Neural cell (in vitro differentiated cells): ENCODE data around the gene XPNPEP3. TPM values are rescaled to one million over a fixed set of nuclear protein-coding genes. Genes with fewer than 3 reads are reported as not detected.

Experiments used
- H2AFZ ChIP-seq: fragments of 200-600, 300-800 bp; sonication (generic), shearing (Covaris generic); 2 replicates; pipeline ENCODE4 v1.6.0; 2014; ENCODE audit warnings: low read depth, mild to moderate bottlenecking, antibody characterized with exemption, low read length, moderate library complexity
- H3F3A ChIP-seq: fragments of 200-600 bp; shearing (Covaris generic); 2 replicates; pipeline ENCODE4 v1.6.1; 2016; ENCODE audit warnings: mild to moderate bottlenecking, moderate library complexity, mixed read lengths, antibody characterized with exemption, low read length; ENCODE audit not compliant: insufficient read depth, poor library complexity, severe bottlenecking
- H3K27ac ChIP-seq: fragments of 200-600, 300-800 bp; sonication (generic), shearing (Covaris generic); 2 replicates; pipeline ENCODE4 v1.5.1; 2014; ENCODE audit warnings: mild to moderate bottlenecking, low read length, moderate library complexity
- H3K27me3 ChIP-seq: fragments of 300-800, 200-600 bp; sonication (generic), shearing (Covaris generic); 2 replicates; pipeline ENCODE4 v1.6.0; 2014; ENCODE audit warnings: mild to moderate bottlenecking, low read depth, low read length, moderate library complexity; ENCODE audit not compliant: insufficient read depth
- H3K36me3 ChIP-seq: fragments of 300-800, 200-600 bp; sonication (generic), shearing (Covaris generic); 2 replicates; pipeline ENCODE4 v1.5.1; 2014; ENCODE audit warnings: mild to moderate bottlenecking, antibody characterized with exemption, low read length, moderate library complexity; ENCODE audit not compliant: insufficient read depth
- H3K4me2 ChIP-seq: fragments of 300-800, 200-600 bp; sonication (generic), shearing (Covaris generic); 2 replicates; pipeline ENCODE4 v1.6.0; 2014; ENCODE audit warnings: mild to moderate bottlenecking, low read length
- H3K4me3 ChIP-seq: fragments of 300-800, 200-600 bp; sonication (generic), shearing (Covaris generic); 2 replicates; pipeline ENCODE4 v1.5.1; 2014; ENCODE audit warnings: mild to moderate bottlenecking, low read length, moderate library complexity
- H3K79me2 ChIP-seq: fragments of 200-600 bp; shearing (Covaris generic); replicated peaks from 2 replicates; pipeline ENCODE4 v1.6.0; 2014; ENCODE audit warnings: mild to moderate bottlenecking, low read length, moderate library complexity; ENCODE audit not compliant: insufficient read depth
- H3K9ac ChIP-seq: fragments of 300-800, 200-600 bp; sonication (generic), shearing (Covaris generic); 2 replicates; pipeline ENCODE4 v1.6.1; 2016; ENCODE audit warnings: mild to moderate bottlenecking, low read length, mixed read lengths
- H3K9me2 ChIP-seq: fragments of 200-600 bp; shearing (Covaris generic); 2 replicates; pipeline ENCODE4 v1.6.1; 2016; ENCODE audit warnings: mild to moderate bottlenecking, low read length, mixed read lengths; ENCODE audit not compliant: insufficient read depth
- H3K9me3 ChIP-seq: fragments of 200-600, 300-800 bp; sonication (generic), shearing (Covaris generic); 2 replicates; pipeline ENCODE4 v1.6.1; 2016; ENCODE audit warnings: mild to moderate bottlenecking, mixed run types, low read length, moderate library complexity, mixed read lengths
- H4K20me1 ChIP-seq: fragments of 200-600 bp; shearing (Covaris generic); 2 replicates; pipeline ENCODE4 v1.6.1; 2016; ENCODE audit warnings: mild to moderate bottlenecking, mixed run types; ENCODE audit not compliant: insufficient read depth
- EP300 ChIP-seq: fragments of 450-650 bp; conservative IDR thresholded peaks from 2 replicates; pipeline ENCODE4 v1.6.1; 2014; ENCODE audit warnings: antibody characterized with exemption, mild to moderate bottlenecking, moderate library complexity; ENCODE audit not compliant: poor library complexity, severe bottlenecking
- EZH2 ChIP-seq: fragments of 200-600, 300-800 bp; shearing (Covaris generic), sonication (generic); IDR thresholded peaks from 2 replicates; pipeline ENCODE4 v1.6.1; 2014; ENCODE audit warnings: antibody characterized with exemption, low read length, borderline replicate concordance, mild to moderate bottlenecking; ENCODE audit not compliant: insufficient read depth, poor library complexity, severe bottlenecking
- MXI1 ChIP-seq: fragments of 450-650 bp; conservative IDR thresholded peaks from 2 replicates; pipeline ENCODE4 v1.6.1; 2014; ENCODE audit warnings: antibody characterized with exemption, mild to moderate bottlenecking; ENCODE audit not compliant: poor library complexity, severe bottlenecking
- POLR2AphosphoS5 ChIP-seq: IDR thresholded peaks from 2 replicates; pipeline ENCODE4 v1.6.1; 2012
- RAD21 ChIP-seq: fragments of 450-650 bp; conservative IDR thresholded peaks from 2 replicates; pipeline ENCODE4 v1.6.1; 2014; ENCODE audit warnings: antibody characterized with exemption, mild to moderate bottlenecking, moderate library complexity
- SMC3 ChIP-seq: fragments of 450-650 bp; conservative IDR thresholded peaks from 2 replicates; pipeline ENCODE4 v1.6.1; 2014; ENCODE audit warnings: antibody characterized with exemption, mild to moderate bottlenecking, moderate library complexity; ENCODE audit not compliant: poor library complexity
- TAF1 ChIP-seq: IDR thresholded peaks from 2 replicates; pipeline ENCODE4 v1.6.1; 2012; ENCODE audit warnings: low read depth
- polyA plus RNA-seq: library from polyadenylated mRNA; depleted of rRNA; stranded (reverse); fragments of >200 nt; gene quantifications from 2 replicates; pipeline ENCODE4 v1.2.3, GENCODE V29; 2014
- TF ChIP-seq, protein P1 (sequence below): IDR thresholded peaks from 2 replicates; pipeline ENCODE4 v1.6.1; 2012; ENCODE audit warnings: borderline replicate concordance
- TF ChIP-seq, protein P2 (sequence below): fragments of 450-650 bp; IDR thresholded peaks from 2 replicates; pipeline ENCODE4 v1.5.1; 2014; ENCODE audit warnings: antibody characterized with exemption, mild to moderate bottlenecking, moderate library complexity; ENCODE audit not compliant: poor library complexity, severe bottlenecking

Gene XPNPEP3
- polyA plus RNA-seq, 1 donor from 2014 or later = 5.2 TPM

DNA sequence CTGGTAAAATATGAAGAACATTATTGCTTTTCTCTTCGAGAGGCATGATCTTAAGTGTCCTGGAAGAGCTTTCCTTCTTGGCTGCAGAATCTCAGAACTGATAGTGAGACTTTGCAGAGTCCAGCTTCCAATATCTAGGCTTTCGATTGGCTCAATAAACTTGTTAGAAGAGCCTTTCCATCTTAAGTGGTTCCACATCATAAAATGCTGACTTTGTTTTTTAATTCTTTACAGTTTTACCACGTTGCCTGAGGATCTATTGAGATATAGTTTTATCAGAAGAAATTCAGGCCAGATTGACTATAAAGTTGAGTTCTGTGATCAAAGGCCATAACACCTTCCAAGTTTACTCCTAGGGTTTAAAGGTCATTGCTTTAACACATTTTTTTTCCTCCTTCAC, 20.5 kb downstream of the XPNPEP3 start:
- Histone ChIP-seq H4K20me1 (no peaks in the 10 kb centered on the region), H3K4me2 (no peak overlapping the region)
- no peak for TF ChIP-seq EZH2
- no peak for TF ChIP-seq RAD21
- TF ChIP-seq TAF1 = no peak
- TF ChIP-seq EP300 = no peak
- no peak for TF ChIP-seq SMC3
- TF ChIP-seq POLR2AphosphoS5 = no peak
- TF ChIP-seq, protein P1, sequence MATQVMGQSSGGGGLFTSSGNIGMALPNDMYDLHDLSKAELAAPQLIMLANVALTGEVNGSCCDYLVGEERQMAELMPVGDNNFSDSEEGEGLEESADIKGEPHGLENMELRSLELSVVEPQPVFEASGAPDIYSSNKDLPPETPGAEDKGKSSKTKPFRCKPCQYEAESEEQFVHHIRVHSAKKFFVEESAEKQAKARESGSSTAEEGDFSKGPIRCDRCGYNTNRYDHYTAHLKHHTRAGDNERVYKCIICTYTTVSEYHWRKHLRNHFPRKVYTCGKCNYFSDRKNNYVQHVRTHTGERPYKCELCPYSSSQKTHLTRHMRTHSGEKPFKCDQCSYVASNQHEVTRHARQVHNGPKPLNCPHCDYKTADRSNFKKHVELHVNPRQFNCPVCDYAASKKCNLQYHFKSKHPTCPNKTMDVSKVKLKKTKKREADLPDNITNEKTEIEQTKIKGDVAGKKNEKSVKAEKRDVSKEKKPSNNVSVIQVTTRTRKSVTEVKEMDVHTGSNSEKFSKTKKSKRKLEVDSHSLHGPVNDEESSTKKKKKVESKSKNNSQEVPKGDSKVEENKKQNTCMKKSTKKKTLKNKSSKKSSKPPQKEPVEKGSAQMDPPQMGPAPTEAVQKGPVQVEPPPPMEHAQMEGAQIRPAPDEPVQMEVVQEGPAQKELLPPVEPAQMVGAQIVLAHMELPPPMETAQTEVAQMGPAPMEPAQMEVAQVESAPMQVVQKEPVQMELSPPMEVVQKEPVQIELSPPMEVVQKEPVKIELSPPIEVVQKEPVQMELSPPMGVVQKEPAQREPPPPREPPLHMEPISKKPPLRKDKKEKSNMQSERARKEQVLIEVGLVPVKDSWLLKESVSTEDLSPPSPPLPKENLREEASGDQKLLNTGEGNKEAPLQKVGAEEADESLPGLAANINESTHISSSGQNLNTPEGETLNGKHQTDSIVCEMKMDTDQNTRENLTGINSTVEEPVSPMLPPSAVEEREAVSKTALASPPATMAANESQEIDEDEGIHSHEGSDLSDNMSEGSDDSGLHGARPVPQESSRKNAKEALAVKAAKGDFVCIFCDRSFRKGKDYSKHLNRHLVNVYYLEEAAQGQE = no peak
- no peak for TF ChIP-seq MXI1
- TF ChIP-seq, protein P2, sequence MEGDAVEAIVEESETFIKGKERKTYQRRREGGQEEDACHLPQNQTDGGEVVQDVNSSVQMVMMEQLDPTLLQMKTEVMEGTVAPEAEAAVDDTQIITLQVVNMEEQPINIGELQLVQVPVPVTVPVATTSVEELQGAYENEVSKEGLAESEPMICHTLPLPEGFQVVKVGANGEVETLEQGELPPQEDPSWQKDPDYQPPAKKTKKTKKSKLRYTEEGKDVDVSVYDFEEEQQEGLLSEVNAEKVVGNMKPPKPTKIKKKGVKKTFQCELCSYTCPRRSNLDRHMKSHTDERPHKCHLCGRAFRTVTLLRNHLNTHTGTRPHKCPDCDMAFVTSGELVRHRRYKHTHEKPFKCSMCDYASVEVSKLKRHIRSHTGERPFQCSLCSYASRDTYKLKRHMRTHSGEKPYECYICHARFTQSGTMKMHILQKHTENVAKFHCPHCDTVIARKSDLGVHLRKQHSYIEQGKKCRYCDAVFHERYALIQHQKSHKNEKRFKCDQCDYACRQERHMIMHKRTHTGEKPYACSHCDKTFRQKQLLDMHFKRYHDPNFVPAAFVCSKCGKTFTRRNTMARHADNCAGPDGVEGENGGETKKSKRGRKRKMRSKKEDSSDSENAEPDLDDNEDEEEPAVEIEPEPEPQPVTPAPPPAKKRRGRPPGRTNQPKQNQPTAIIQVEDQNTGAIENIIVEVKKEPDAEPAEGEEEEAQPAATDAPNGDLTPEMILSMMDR = no peak

DNA sequence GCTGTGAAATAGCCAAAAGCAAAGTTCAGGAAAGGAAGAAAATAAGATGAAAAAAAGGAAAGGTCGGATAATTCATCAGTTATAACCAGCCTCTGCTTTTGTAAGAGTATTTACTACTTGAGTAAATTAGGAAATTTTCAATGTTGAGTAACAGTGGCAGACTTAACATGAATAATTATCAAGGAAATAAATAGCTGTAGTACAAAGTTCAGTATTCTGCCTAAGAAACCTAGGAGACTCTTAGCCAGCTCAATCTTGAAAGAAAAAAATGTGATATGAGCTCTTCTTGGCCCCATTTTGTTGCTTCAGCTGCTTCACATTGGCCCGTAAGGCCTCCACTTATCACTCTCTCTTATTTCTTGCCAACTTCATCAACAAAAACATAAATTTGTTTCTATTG, 22.0 kb downstream of the XPNPEP3 start:
- Histone ChIP-seq H3K9me3 (no peaks in the 10 kb centered on the region), H3K4me3 (no peak overlapping the region), H3K9ac (no peak overlapping the region), H3K4me2 (no peak overlapping the region), H3K9me2 (no peaks in the 10 kb centered on the region), H3F3A (no peaks in the 10 kb centered on the region), H3K27ac (no peak overlapping the region), H3K79me2 (no peaks in the 10 kb centered on the region), H3K27me3 (no peaks in the 10 kb centered on the region), H4K20me1 (no peaks in the 10 kb centered on the region), H3K36me3 (no peaks in the 10 kb centered on the region), H2AFZ (no peak overlapping the region)
- TF ChIP-seq RAD21 (no peak), EZH2 (no peak), MXI1 (no peak), POLR2AphosphoS5 (no peak), TAF1 (no peak), SMC3 (no peak), EP300 (no peak)
- TF ChIP-seq, protein P1 = no peak
- TF ChIP-seq, protein P2 = no peak

More for the DNA sequence above, 20.5 kb downstream of the XPNPEP3 start:
- Histone ChIP-seq H3K9me3 (no peaks in the 10 kb centered on the region), H3K27ac (no peak overlapping the region), H2AFZ (no peak overlapping the region), H3K4me3 (no peak overlapping the region), H3K36me3 (no peaks in the 10 kb centered on the region), H3K27me3 (no peaks in the 10 kb centered on the region), H3K9ac (no peak overlapping the region), H3K79me2 (no peaks in the 10 kb centered on the region), H3F3A (no peaks in the 10 kb centered on the region), H3K9me2 (no peaks in the 10 kb centered on the region)
